ENCODE measurements around the gene NAALADL2.
"Not testable (repeated sequence)": the region's sequence is repeated elsewhere in the genome, so short reads cannot be mapped to it uniquely, and the experiment has no call there.

Gene NAALADL2

GRCh38 chr3:175433026-175433674 lies 574.0 kb downstream of the NAALADL2 start:
- DNase-seq: no peak

DNA sequence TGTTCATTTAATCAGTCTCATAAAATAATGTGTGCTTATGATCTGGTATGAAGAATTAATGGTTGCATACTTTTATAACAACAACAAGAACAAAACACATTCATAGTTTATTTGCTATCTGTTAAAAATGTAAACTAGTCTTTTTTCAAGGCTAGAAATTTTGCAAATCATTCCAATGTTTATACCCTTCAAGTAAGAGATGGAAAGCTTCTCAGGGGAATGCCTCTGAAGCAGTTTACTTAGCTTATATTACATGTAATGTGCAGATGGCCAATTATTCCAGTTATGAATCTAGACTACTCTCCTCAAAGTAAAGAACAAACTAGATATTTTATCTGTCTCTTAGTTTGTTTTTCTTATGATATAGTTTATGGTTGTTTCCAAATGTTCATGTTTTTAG lies 575.4 kb downstream of the NAALADL2 start:
- DNase-seq: peak in 1 of 3 experiments; percentile 77

DNA sequence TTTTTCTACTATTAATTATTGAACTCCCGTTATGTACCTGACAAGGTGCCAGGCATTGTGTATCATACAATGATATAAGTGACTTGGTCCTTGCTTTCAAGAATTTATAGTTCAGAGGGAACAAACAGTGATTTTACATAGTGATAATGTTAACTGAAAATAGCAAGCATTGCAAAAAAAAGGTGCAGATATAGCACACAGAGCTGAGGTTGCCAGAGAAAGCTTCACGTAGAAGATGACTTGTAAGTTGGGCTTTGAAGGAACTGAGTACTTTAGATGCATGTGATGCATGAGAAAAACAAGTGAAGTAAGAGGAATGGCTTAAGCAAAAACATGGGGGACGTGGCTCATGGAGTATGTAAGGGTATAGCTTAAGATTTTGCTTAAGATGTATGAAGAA lies 584.5 kb downstream of the NAALADL2 start:
- no peak for DNase-seq

DNA sequence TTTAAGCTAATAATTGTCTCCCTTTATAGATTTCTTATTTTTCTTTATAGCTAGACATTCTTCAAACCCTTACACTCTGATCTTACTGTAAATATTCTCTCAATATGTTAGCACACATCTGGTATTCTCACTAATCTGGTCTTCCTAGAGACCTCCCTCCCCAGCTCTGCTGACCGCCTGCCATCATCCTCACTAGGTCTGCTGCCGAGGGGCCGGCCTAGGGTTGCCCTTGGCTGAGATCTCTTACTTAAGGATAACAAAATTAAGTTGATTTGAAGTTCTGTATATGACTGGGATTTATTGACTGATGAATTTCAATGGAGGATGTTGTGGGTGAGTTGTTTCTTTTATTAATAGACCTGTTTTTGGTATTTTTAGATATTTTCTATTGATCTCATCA lies 586.6 kb downstream of the NAALADL2 start:
- no peak for DNase-seq

DNA sequence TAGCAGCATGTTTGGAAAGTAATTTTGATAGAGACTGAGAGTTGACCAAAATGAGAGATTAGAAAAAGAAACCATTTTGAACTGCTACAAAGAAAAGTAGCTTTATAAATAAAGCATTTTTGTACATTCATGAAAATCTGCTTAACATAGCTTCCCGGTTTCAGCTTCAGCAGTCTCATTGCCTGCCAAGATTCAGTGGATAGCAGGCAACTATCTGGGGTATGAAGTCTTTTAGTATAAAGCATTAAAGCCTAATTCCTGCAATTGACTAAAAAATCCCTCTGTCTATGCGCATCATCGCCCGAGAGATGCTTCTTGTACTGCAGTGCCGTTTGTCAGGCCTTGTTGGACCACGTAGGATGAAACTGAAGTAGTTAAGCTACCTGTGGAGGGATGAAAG lies 588.4 kb downstream of the NAALADL2 start:
- no peak for DNase-seq

GRCh38 chr3:175453361-175453760 lies 594.2 kb downstream of the NAALADL2 start:
- DNase-seq: no peak

GRCh38 chr3:175456466-175456865 lies 597.3 kb downstream of the NAALADL2 start:
- no peak for DNase-seq

DNA sequence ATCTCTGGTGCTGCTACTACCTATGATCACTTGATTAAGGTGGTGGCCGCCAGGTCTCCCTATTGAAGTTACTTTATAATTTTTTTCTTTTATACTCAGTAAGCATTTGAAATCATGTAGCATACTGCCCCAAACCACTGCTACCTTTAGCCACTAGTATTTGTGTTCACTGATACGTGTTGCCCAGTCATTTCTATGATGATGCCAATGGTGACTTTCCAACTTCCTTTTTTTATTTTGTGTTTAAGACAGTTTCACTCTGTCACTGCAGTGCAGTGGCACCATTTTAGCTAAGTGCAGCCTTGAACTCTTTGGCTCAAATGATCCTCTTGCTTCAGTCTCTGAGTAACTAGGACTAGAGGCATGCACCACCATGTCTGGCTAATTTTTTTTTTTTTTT lies 598.2 kb downstream of the NAALADL2 start:
- no peak for DNase-seq

DNA sequence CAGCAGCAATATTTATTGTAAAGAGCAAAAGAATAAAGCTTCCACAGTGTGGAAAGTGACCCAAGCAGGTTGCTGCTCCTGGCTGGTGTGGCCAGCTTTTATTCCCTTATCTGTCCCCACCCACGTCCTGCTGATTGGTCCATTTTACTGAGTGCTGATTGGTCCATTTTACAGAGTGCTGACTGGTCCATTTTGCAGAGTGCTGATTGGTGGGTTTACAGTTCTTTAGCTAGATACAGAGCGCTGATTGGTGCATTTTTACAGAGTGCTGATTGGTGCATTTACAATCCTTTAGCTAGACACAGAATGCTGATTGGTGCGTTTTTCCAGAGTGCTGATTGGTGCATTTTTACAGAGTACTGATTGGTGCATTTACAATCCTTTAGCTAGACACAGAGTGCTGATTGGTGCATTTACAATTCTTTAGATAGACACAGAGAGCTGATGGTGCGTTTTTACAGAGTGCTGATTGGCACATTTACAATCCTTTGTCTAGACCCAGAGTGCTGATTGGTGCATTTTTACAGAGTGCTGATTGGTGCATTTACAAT lies 601.8 kb downstream of the NAALADL2 start:
- not testable (repeated sequence) for DNase-seq

- DNase-seq: no peak
These were observed 605.2 kb downstream of the NAALADL2 start for GRCh38 chr3:175464362-175464761.

DNA sequence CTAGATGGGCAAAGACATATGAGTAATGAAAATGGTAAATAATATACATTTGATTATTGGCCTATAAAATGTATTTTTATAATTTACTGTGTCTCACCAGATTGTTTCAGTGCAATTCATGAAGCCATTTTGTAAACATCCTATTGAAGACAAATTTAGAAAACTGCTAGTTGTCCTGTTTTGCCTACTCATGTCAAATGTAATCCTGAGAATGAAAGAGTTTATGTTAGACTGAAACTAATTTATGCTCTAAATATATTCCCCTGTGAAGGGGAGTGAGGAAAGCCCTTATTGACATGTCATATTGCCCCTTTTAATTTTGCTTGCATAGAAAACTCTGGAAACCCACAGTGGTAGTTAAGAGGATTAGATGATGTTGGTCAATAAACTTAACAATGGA lies 610.0 kb downstream of the NAALADL2 start:
- DNase-seq: no peak

GRCh38 chr3:175475765-175476164 lies 616.6 kb downstream of the NAALADL2 start:
- no peak for DNase-seq

DNA sequence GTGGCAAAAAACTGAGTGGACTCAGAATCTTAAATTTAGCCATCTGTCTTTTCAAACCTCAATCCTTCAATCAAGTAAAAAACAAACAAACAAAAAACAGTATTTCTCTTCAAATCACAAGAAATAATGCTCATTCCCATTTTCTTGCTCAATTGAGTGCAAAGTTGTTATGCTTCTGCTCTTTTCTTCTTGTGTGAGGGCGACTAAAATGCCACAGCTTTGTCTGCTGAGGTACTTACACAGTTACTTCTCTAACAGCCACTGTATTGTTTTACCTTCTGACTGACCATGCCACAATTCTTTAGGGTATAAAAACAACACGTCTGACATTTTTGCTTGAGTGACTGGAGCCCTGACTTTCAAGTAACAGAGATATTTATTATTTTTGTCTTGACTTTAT lies 617.4 kb downstream of the NAALADL2 start:
- DNase-seq: no peak

DNA sequence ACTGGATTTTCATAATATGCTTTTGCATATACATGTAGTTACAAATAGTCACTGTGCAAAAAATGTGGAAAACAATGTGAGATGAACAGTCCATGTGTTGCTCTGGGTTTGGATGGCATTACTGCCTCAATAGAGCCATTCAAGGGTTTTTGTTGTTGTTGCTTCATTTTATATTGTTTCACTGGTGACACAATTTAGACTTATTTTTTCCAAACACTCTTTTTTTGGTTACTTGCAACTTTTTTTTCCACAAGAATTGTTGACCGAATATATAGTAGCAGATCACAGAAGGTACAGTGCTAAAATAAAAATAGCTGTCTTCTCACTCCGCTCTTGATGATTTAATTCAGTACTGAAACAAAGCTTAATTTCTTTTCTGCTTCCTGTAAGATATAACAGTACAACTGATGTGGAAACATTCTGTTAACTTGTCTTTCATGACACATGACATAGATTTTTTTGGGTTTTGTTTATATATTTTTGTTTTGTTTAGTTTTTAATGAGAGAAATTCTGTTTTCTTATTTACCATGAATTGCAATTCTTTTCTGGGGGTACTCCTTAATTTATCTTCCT lies 618.6 kb downstream of the NAALADL2 start:
- no peak for DNase-seq

DNA sequence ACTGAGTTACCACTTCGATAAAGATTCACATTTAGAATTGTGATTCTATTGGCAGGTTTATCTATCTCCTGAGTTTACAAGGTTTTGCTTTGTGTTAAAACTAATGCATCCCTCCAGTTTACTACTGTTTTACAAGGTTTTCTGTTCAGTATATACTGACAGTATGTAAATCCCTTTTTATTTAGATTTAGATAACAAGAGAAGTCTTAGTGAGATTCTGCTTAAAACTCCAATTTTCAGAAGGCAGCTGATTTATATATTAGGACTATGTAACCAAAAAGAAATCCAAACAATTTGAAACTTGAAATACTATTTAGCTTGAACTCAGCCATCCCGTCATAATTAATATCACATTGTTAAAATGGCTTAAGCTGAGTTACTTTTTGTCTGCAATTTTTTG lies 619.2 kb downstream of the NAALADL2 start:
- DNase-seq: no peak

GRCh38 chr3:175479175-175479574 lies 620.0 kb downstream of the NAALADL2 start:
- DNase-seq: no peak

DNA sequence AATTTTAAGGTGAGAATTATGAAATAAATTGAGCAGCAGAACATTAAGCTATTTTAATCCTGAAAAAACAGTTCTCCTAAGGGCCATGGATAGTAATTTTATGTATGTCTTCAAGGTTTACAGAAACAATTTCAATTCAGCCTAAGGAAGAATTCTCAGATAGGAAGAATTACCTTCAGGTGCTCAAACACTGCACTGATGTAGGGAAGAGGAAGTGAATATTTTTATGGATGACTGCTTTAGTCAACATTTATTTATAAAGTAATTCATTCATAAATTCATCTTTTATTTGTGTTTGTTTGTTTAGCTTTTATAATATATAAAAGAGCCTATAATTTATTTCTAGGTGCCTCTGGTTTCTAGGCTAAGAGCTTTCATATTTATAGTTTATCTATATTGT lies 620.7 kb downstream of the NAALADL2 start:
- no peak for DNase-seq

DNA sequence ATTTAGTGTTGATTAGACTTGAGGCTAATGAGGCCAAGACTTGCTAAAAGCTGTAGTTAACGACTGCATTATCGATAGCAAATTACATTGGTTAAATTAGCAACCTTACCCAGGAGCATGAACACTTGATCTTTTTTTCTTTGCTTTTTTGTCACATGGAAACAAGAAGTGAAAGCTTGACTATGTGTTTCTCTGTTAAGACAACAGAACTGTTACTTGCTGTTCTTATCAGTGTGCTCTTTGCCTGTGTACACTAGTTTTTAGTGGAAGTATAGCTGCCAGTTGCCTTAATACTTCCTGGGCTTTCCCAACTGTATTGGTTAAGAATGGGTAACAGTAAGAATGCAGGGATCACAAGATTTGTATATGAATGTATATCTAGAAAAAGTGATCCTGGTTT lies 625.5 kb downstream of the NAALADL2 start:
- DNase-seq: no peak

- DNase-seq: no peak
These were observed 626.3 kb downstream of the NAALADL2 start for GRCh38 chr3:175485436-175485835.

DNA sequence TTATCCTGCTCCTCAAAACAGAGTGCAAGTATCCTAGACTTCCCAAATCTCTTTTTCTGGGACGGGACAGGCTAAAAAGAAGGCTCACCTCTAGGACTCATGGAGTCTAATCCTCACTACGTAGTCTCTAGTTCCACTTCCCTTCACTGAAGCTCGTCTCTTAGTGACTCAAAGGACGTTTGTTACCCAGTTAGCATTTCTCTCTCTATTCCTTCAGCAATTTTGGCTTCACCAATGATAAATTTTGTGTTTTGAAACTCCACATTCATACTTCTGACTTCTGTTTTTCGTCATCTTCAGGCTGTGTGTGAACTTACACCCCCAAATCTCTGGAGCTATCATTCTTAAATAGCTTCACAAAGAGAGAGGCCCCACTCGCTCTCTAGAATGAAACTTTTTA lies 627.1 kb downstream of the NAALADL2 start:
- DNase-seq: no peak

- no peak for DNase-seq
These were observed 630.3 kb downstream of the NAALADL2 start for GRCh38 chr3:175489406-175489805.

- no peak for DNase-seq
These were observed 634.2 kb downstream of the NAALADL2 start for GRCh38 chr3:175493301-175493700.

DNA sequence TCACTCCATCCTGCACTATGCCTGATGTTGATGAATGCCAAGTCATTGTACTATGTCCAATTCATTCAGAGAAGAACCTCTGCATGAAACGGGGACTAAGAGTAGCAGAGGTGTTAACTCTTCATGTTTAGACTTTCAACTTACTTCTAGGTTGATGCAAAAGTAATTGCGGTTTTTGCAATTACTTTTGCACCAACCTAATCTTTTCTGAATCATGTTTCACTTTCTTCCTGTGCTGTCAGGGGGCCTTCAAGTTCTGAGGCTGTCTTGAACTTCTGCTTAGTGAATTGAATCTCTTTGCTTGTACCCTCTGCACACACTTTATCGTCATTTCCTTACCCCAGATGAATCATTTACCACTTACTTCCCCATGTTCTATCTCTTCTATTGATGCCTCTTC lies 636.2 kb downstream of the NAALADL2 start:
- DNase-seq: no peak

DNA sequence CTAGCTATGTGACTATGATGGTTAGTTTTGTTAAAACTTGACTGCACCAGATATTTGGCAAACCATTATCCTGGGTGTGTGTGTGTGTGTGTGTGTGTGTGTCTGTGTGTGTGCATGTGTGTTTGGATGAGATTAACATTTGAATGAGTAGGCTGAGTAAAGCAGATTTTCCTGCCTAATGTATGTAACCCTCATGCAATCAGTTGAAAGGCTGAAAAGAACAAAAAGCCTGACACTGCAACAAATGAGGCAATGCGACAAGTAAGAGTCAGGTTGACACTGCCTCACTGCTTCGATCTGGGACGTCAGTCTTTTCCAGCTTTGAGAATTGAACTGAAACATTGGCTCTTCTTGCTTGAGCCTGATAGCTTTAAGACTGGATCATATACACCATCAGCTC lies 643.0 kb downstream of the NAALADL2 start:
- DNase-seq: no peak

DNA sequence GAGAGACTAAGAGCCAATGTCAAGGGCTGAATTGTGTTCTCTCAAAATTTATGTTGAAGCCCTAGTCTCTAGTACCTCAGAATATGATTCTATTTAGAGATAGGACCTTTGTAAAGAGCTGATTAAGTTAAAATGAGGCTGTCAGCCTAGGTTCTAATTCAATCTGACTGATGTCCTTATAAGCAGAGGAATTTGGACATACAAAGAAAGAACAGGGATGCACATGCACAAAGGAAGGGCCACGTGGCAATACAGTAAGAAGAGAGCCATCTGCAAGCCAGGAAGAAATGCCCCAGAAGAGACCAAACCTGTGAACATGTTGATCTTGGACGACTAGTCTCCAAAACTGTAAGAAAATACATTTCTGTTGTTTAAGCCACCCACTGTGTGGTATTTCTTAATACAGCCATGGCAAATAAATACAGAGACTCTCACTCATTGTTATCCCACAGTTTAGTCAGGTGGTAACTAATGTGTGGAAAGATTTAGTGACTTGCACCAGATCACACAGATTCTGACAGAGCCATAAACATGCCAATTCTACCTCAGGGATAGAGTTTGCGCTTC lies 652.2 kb downstream of the NAALADL2 start:
- DNase-seq: no peak

Data from NCI-H1417 (cell line).